ENCODE data around the gene SMIM31. TPM values are rescaled to one million over a fixed set of nuclear protein-coding genes. Genes with fewer than 3 reads are reported as not detected.

The SMIM31 gene
- total RNA-seq, 1 experiment from 2014 or later, result not detected

GRCh38 chr4:164799410-164799809 lies 45.5 kb downstream of the SMIM31 start:
- Histone ChIP-seq H3K9me2 (ENCODE audit: insufficient read depth) (no peaks in the 10 kb centered on the region), H4K20me1 (ENCODE audit: insufficient read depth) (no peaks in the 10 kb centered on the region), H3K4me1 (ENCODE audit: control insufficient read depth in 1 of 2, insufficient read depth in 2 of 2, low read length in 2 of 2) (no peaks in the 10 kb centered on the region), H3K9ac (ENCODE audit: low read length) (no peak overlapping the region), H3K79me2 (ENCODE audit: insufficient read depth, low read length) (no peaks in the 10 kb centered on the region), H2AFZ (ENCODE audit: low read depth, low read length, poor library complexity, severe bottlenecking) (no peak overlapping the region), H3K27ac (ENCODE audit: low read depth, low read length) (no peak overlapping the region), H3K9me3 (ENCODE audit: control insufficient read depth in 1 of 2, insufficient read depth in 1 of 2, low read depth in 1 of 2, low read length in 2 of 2) (no peaks in the 10 kb centered on the region), H3K4me2 (ENCODE audit: low read length) (no peak overlapping the region), H3K27me3 (ENCODE audit: insufficient read depth, low read length) (no peaks in the 10 kb centered on the region), H3K36me3 (ENCODE audit: control insufficient read depth in 1 of 2, insufficient read depth in 2 of 2, low read length in 2 of 2) (no peaks in the 10 kb centered on the region), H3K4me3 (replicated peaks in 1 of 2; ENCODE audit: low read depth in 1 of 2, low read length in 2 of 2) (no peak overlapping the region)
- ChIA-PET CTCF (no interaction called here), POLR2A (no interaction called here), RAD21 (ENCODE audit: low non-redundant PET in 1 of 2, low total read pairs in 2 of 2, uncharacterized antibody in 2 of 2, unreplicated experiment in 2 of 2) (no interaction called here)
- intact Hi-C loops (cut with micrococcal nuclease), result no loop called here
- no peak for DNase-seq (ENCODE audit: low read depth, low spot score)
- BruUV-seq (replicated peaks), result no TSS peak
- no peak for ATAC-seq
- TF ChIP-seq RAD21 (IDR thresholded peaks at IDR 0.05; ENCODE audit: low read depth) (no peak), TCF7L2 (IDR thresholded peaks at IDR 0.05; ENCODE audit: borderline replicate concordance, extremely low read depth, insufficient read depth, insufficient read length) (no peak), POLR2AphosphoS5 (IDR thresholded peaks at IDR 0.05; ENCODE audit: low read depth, low read length) (no peak), ZFX (IDR thresholded peaks at IDR 0.05) (no peak), ZBTB33 (IDR thresholded peaks at IDR 0.05; ENCODE audit: extremely low read depth, insufficient replicate concordance, low read length) (no peak), SRF (IDR thresholded peaks at IDR 0.05; ENCODE audit: low read depth) (no peak), EGR1 (IDR thresholded peaks at IDR 0.05; ENCODE audit: low read depth) (no peak), POLR2A (IDR thresholded peaks at IDR 0.05; ENCODE audit: borderline replicate concordance, extremely low read depth, insufficient read depth, insufficient read length) (no peak), CTCF (IDR thresholded peaks at IDR 0.05 in 2 of 3, conservative IDR thresholded peaks at IDR 0.05 in 1 of 3; ENCODE audit: borderline replicate concordance in 1 of 3, insufficient read depth in 1 of 3, low read depth in 2 of 3, low read length in 2 of 3) (no peak), CBX3 (IDR thresholded peaks at IDR 0.05; ENCODE audit: low read depth) (no peak), ATF3 (IDR thresholded peaks at IDR 0.05) (no peak), JUND (IDR thresholded peaks at IDR 0.05) (no peak), CEBPB (IDR thresholded peaks at IDR 0.05; ENCODE audit: low read depth) (no peak), REST (IDR thresholded peaks at IDR 0.05; ENCODE audit: low read depth) (no peak), SIN3A (IDR thresholded peaks at IDR 0.05; ENCODE audit: low read depth) (no peak), ELF1 (IDR thresholded peaks at IDR 0.05; ENCODE audit: borderline replicate concordance, low read depth) (no peak)

Data from HCT116 (cell line).